ENCODE results near the gene BBIP1. TPM values are rescaled to one million over a fixed set of nuclear protein-coding genes. Genes with fewer than 3 reads are reported as not detected.

The BBIP1 gene
- total and polyA plus RNA-seq, 7 experiments from 2014 or later: 22.2 to 64.2 (median 36.3) TPM

- ATAC-seq (no peak), DNase-seq (no peak)
- Mint-ChIP-seq H3K36me3 (peaks cover 0 to 18% (median 4%) of the 10 kb centered on the region in 5 donors), H3K9me3 (peaks cover 0 to 5% (median 0%) of the 10 kb centered on the region in 11 donors), H3K27ac (peak overlapping the region; percentile 92 to 100 (median 99)), H3K4me3 (peak overlapping the region; percentile 35 to 88 (median 76)), H3K4me1 (peaks cover 80 to 100% (median 98%) of the 10 kb centered on the region in 7 donors), H3K27me3 (no peaks in the 10 kb centered on the region)
- H3K36me3 ChIP-seq (ENCODE audit: control insufficient read depth in 2 of 3, insufficient read depth in 3 of 3, low read length in 3 of 3): no peaks in the 10 kb centered on the region
- H3K27me3 ChIP-seq (ENCODE audit: control insufficient read depth in 2 of 2, insufficient read depth in 2 of 2, low read length in 2 of 2): no peaks in the 10 kb centered on the region
- H3K4me3 ChIP-seq (ENCODE audit: low read length): peak overlapping the region; percentile 46
- peak overlapping the region; percentile 100 for H3K27ac ChIP-seq (ENCODE audit: low read depth, low read length)
- ChIA-PET POLR2A (interaction anchor here (0.6 to 4.6 kb wide), 16 partner anchors 8 to 644 kb away, joined by 3 to 46 read pairs (median 4); partner anchors contain the start of genes BBIP1 and SHOC2), CTCF (interaction anchor here (1.2 to 1.7 kb wide), 4 partner anchors 8 to 62 kb away, joined by 4 to 8 read pairs (median 6); no protein-coding TSS in a partner anchor)
- H3K9me3 ChIP-seq (ENCODE audit: control insufficient read depth in 2 of 3, low read length in 3 of 3): no peaks in the 10 kb centered on the region
- H3K4me1 ChIP-seq (ENCODE audit: control insufficient read depth in 2 of 2, insufficient read depth in 2 of 2, low read length in 2 of 2): peaks cover 97 to 98% of the 10 kb centered on the region in 2 donors
- intact Hi-C loops (cut with micrococcal nuclease): loop anchor here (2.0 to 10.0 kb wide), 8 partner anchors 30 to 940 kb away; partner anchors contain the start of genes BBIP1 (in 2 of the 2), SHOC2 (in 2 of the 2), DUSP5 (in 1 of the 2) and SMC3 (in 1 of the 2)
Measured at GRCh38 chr10:110865186-110865808, 53.7 kb downstream of the BBIP1 start.

GRCh38 chr10:110864662-110865140 lies 54.3 kb downstream of the BBIP1 start:
- Histone ChIP-seq H3K27ac (ENCODE audit: low read depth, low read length) (peak overlapping the region; percentile 100), H3K27me3 (ENCODE audit: control insufficient read depth in 2 of 2, insufficient read depth in 2 of 2, low read length in 2 of 2) (no peaks in the 10 kb centered on the region), H3K9me3 (ENCODE audit: control insufficient read depth in 2 of 3, low read length in 3 of 3) (no peaks in the 10 kb centered on the region), H3K36me3 (ENCODE audit: control insufficient read depth in 2 of 3, insufficient read depth in 3 of 3, low read length in 3 of 3) (no peaks in the 10 kb centered on the region), H3K4me1 (ENCODE audit: control insufficient read depth in 2 of 2, insufficient read depth in 2 of 2, low read length in 2 of 2) (peaks cover 97 to 98% of the 10 kb centered on the region in 2 donors), H3K4me3 (ENCODE audit: low read length) (peak overlapping the region; percentile 46)
- Mint-ChIP-seq H3K4me3 (peak overlapping the region; percentile 72 to 88 (median 80)), H3K27me3 (no peaks in the 10 kb centered on the region), H3K9me3 (peaks cover 0 to 5% (median 0%) of the 10 kb centered on the region in 11 donors), H3K4me1 (peaks cover 81 to 100% (median 98%) of the 10 kb centered on the region in 7 donors), H3K36me3 (peaks cover 0 to 14% (median 4%) of the 10 kb centered on the region in 5 donors), H3K27ac (peak overlapping the region; percentile 92 to 100 (median 99))
- ATAC-seq (peak; percentile 81), DNase-seq (peak in 7 of 9 donors; percentile 73 to 92 (median 88))
- POLR2A ChIA-PET: interaction anchor here (0.6 to 4.6 kb wide), 15 partner anchors 9 to 61 kb away, joined by 3 to 46 read pairs (median 4); partner anchors contain the start of genes BBIP1 and SHOC2
- CTCF ChIA-PET: interaction anchor here (0.9 to 1.7 kb wide), 6 partner anchors 9 to 116 kb away, joined by 4 to 8 read pairs (median 6); no protein-coding TSS in a partner anchor
- intact Hi-C loops (cut with micrococcal nuclease): loop anchor here (1.0 to 10.0 kb wide), 14 partner anchors 8 to 940 kb away; partner anchors contain the start of genes BBIP1 (in 2 of the 2), SHOC2 (in 2 of the 2), ADD3 (in 1 of the 2) and DUSP5 (in 1 of the 2)

- H3K36me3 ChIP-seq (ENCODE audit: control insufficient read depth in 2 of 3, insufficient read depth in 3 of 3, low read length in 3 of 3): no peaks in the 10 kb centered on the region
- H3K9me3 ChIP-seq (ENCODE audit: control insufficient read depth in 2 of 3, low read length in 3 of 3): no peaks in the 10 kb centered on the region
- H3K27me3 ChIP-seq (ENCODE audit: control insufficient read depth in 2 of 2, insufficient read depth in 2 of 2, low read length in 2 of 2): no peaks in the 10 kb centered on the region
- H3K4me1 ChIP-seq (ENCODE audit: control insufficient read depth in 2 of 2, insufficient read depth in 2 of 2, low read length in 2 of 2): peaks cover 97 to 98% of the 10 kb centered on the region in 2 donors
- Mint-ChIP-seq H3K27me3 (no peaks in the 10 kb centered on the region), H3K4me1 (peaks cover 78 to 100% (median 96%) of the 10 kb centered on the region in 7 donors), H3K27ac (peak overlapping the region; percentile 92 to 100 (median 99)), H3K36me3 (peaks cover 0 to 10% (median 0%) of the 10 kb centered on the region in 5 donors), H3K9me3 (peaks cover 0 to 5% (median 0%) of the 10 kb centered on the region in 11 donors), H3K4me3 (peak overlapping the region; percentile 54 to 88 (median 79))
- ChIA-PET POLR2A (interaction anchor here (0.7 to 3.2 kb wide), 11 partner anchors 9 to 56 kb away, joined by 3 to 22 read pairs (median 4); no protein-coding TSS in a partner anchor), CTCF (interaction anchor here (0.9 to 1.7 kb wide), 6 partner anchors 9 to 116 kb away, joined by 4 to 8 read pairs (median 6); no protein-coding TSS in a partner anchor)
- DNase-seq: no peak
- H3K27ac ChIP-seq (ENCODE audit: low read depth, low read length): peak overlapping the region; percentile 100
- ATAC-seq: no peak
- intact Hi-C loops (cut with micrococcal nuclease): loop anchor here (1.0 to 10.0 kb wide), 13 partner anchors 8 to 939 kb away; partner anchors contain the start of genes BBIP1 (in 2 of the 2), SHOC2 (in 2 of the 2), ADD3 (in 1 of the 2) and DUSP5 (in 1 of the 2)
- H3K4me3 ChIP-seq (ENCODE audit: low read length): peak overlapping the region; percentile 46
Measured at GRCh38 chr10:110863956-110864355, 55.0 kb downstream of the BBIP1 start.

- Histone ChIP-seq H3K36me3 (ENCODE audit: control insufficient read depth in 2 of 3, insufficient read depth in 3 of 3, low read length in 3 of 3) (no peaks in the 10 kb centered on the region), H3K4me1 (ENCODE audit: control insufficient read depth in 2 of 2, insufficient read depth in 2 of 2, low read length in 2 of 2) (peaks cover 97 to 98% of the 10 kb centered on the region in 2 donors), H3K9me3 (ENCODE audit: control insufficient read depth in 2 of 3, low read length in 3 of 3) (no peaks in the 10 kb centered on the region), H3K27me3 (ENCODE audit: control insufficient read depth in 2 of 2, insufficient read depth in 2 of 2, low read length in 2 of 2) (no peaks in the 10 kb centered on the region), H3K27ac (ENCODE audit: low read depth, low read length) (peak overlapping the region; percentile 100), H3K4me3 (ENCODE audit: low read length) (no peak overlapping the region)
- peaks cover 0 to 5% (median 0%) of the 10 kb centered on the region in 11 donors for H3K9me3 Mint-ChIP-seq
- H3K27ac Mint-ChIP-seq: peak overlapping the region; percentile 92 to 100 (median 99)
- intact Hi-C loops (cut with micrococcal nuclease): loop anchor here (5.0 to 10.0 kb wide), 7 partner anchors 361 to 939 kb away; partner anchors contain the start of genes ADD3 (in 1 of the 2), DUSP5 (in 1 of the 2) and XPNPEP1 (in 1 of the 2)
- no peak for ATAC-seq
- POLR2A ChIA-PET: interaction anchor here (1.7 to 6.7 kb wide), 4 partner anchors 9 to 28 kb away, joined by 12 to 76 read pairs (median 41); partner anchors contain the start of gene PDCD4
- H3K27me3 Mint-ChIP-seq: no peaks in the 10 kb centered on the region
- DNase-seq: no peak
- H3K4me3 Mint-ChIP-seq: peak overlapping the region in 7 of 10 donors; percentile 54 to 88 (median 77)
- CTCF ChIA-PET: interaction anchor here (1.2 to 1.7 kb wide), 2 partner anchors 10 to 46 kb away, joined by 3 to 4 read pairs; no protein-coding TSS in a partner anchor
- peaks cover 0 to 12% (median 0%) of the 10 kb centered on the region in 5 donors for H3K36me3 Mint-ChIP-seq
- H3K4me1 Mint-ChIP-seq: peaks cover 77 to 100% (median 96%) of the 10 kb centered on the region in 7 donors
Measured at GRCh38 chr10:110863361-110863760, 55.6 kb downstream of the BBIP1 start.

- Mint-ChIP-seq H3K27me3 (no peaks in the 10 kb centered on the region), H3K36me3 (peaks cover 0 to 15% (median 0%) of the 10 kb centered on the region in 5 donors), H3K4me1 (peaks cover 77 to 100% (median 96%) of the 10 kb centered on the region in 7 donors), H3K9me3 (peaks cover 0 to 5% (median 0%) of the 10 kb centered on the region in 11 donors), H3K4me3 (peak overlapping the region in 7 of 10 donors; percentile 18 to 88 (median 74)), H3K27ac (peak overlapping the region; percentile 92 to 100 (median 99))
- no peak for ATAC-seq
- H3K4me1 ChIP-seq (ENCODE audit: control insufficient read depth in 2 of 2, insufficient read depth in 2 of 2, low read length in 2 of 2): peaks cover 97 to 98% of the 10 kb centered on the region in 2 donors
- POLR2A ChIA-PET: interaction anchor here (1.4 to 6.7 kb wide), 5 partner anchors 10 to 28 kb away, joined by 3 to 76 read pairs (median 28); partner anchors contain the start of gene PDCD4
- no peaks in the 10 kb centered on the region for H3K36me3 ChIP-seq (ENCODE audit: control insufficient read depth in 2 of 3, insufficient read depth in 3 of 3, low read length in 3 of 3)
- CTCF ChIA-PET: interaction anchor here (0.6 to 1.2 kb wide), 3 partner anchors 14 to 254 kb away, joined by 3 to 4 read pairs (median 3); no protein-coding TSS in a partner anchor
- no peaks in the 10 kb centered on the region for H3K27me3 ChIP-seq (ENCODE audit: control insufficient read depth in 2 of 2, insufficient read depth in 2 of 2, low read length in 2 of 2)
- H3K4me3 ChIP-seq (ENCODE audit: low read length): peak overlapping the region; percentile 6
- no peak for DNase-seq
- no peaks in the 10 kb centered on the region for H3K9me3 ChIP-seq (ENCODE audit: control insufficient read depth in 2 of 3, low read length in 3 of 3)
- intact Hi-C loops (cut with micrococcal nuclease): loop anchor here (5.0 to 10.0 kb wide), 7 partner anchors 361 to 938 kb away; partner anchors contain the start of genes ADD3 (in 1 of the 2), DUSP5 (in 1 of the 2) and XPNPEP1 (in 1 of the 2)
- peak overlapping the region; percentile 100 for H3K27ac ChIP-seq (ENCODE audit: low read depth, low read length)
Measured at GRCh38 chr10:110862961-110863360, 56.0 kb downstream of the BBIP1 start.
